GM19025 (cell line): ENCODE data around the gene LLGL2.

Source experiments
- ATAC-seq: cut with Tn5 transposase; IDR thresholded peaks from one replicate; pipeline ENCODE4 v1.9.1; 2021; ENCODE audit warnings: mild to moderate bottlenecking, low read depth, moderate library complexity; ENCODE audit not compliant: unreplicated experiment

LLGL2 gene

DNA sequence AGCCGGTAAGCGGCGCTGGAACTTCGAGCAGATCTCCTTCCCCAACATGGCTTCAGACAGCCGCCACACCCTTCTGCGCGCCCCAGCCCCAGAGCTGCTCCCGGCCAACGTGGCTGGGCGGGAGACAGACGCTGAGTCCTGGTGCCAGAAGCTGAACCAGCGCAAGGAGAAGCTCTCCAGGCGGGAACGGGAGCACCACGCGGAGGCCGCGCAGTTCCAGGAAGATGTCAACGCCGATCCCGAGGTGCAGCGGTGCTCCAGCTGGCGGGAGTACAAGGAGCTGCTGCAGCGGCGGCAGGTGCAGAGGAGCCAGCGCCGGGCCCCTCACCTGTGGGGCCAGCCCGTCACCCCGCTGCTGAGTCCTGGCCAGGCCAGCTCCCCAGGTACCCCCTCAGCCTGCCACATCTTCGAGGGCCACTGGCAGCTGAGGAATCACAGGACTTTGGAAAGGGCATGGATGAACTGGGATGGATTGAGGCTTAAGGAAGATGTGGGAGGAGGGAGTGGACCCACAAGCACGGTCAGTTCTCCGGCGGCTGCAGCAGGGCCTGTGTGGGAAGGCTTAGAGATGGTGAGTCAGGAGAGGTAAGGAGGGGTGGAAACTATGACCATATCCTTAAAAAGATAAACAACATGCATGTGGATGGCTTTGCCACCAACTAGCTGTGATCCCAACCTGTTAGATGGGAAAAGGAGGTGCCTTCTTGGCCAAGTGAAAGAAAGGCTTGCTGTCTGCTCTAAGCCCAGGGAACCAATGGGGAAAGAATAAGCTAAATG lies 3.4 kb upstream of the LLGL2 start:
- ATAC-seq = no peak

- ATAC-seq = no peak
These were observed 1.9 kb upstream of the LLGL2 start for GRCh38 chr17:75523647-75524046.

GRCh38 chr17:75524269-75524969 lies 1.1 kb upstream of the LLGL2 start:
- ATAC-seq = no peak

DNA sequence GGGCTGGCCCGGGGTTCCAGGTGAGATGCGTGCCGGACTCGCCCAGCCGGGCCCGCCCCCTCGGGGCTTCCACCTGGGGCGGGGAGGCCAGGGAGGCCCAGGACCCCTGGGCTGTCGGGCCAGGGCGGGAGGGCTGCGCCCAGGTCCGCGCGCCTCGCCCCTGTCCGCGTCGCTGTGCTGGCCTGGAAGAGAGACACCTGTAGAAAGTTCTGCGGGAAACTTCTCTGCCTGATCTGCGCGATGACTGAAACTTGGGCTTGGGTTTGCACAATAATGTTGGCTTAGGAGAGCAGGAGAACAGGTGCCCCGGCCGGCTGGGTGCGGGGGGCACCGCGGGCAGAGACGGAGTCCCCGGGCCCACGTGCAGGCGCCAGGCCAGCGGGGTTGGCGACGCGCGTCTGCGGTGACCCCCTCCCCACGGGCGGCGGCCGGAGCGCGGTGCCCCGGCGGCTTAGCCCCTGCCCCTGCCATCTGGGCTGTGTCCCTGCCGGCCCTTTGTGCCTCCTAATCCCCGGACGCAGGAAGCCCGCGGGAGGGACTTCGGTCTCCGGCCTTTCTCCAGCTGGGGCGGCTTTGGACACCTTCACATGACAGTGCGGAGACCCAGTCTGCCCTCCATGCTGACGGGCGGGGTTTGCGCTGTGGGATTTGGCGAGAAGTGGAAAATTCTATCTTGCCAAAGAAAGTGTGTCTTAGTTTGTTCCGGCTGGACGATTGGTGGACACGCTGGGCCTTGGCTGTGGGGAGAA lies 483 bp downstream of the LLGL2 start:
- no peak for ATAC-seq

DNA sequence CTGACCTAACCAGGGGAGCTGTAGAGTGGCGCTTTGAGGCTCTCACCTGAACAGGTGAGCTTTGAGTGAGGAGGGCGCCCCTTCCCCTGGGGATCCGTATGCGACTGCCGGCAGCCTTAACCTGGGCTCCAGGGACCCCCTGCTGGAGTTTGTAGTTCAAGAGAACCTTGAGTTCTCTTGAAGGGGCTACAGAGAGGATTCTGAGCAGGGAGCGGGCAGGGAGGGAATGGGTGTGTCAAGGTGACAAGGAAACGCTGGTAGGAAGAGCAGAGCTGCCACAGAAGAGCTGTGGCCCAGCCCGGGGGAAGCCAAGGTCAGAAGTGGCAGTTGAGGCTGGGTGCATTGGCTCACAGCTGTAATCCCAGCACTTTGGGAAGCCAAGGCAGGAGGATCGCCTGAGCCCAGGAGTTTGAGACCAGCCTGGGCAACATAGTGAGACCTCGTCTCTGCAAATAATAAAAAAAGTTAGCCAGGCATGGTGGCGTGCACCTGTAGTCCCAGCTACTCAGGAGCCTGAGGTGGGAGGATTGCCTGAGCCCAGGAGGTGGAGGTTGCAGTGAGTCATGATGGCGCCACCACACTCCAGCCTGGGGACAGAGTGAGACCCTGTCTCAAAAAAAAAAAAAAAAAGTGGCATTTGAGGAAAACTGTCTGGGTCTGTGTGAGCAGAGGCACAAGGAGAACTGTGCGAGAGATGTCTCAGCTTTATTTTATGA lies 1.2 kb downstream of the LLGL2 start:
- ATAC-seq = no peak

DNA sequence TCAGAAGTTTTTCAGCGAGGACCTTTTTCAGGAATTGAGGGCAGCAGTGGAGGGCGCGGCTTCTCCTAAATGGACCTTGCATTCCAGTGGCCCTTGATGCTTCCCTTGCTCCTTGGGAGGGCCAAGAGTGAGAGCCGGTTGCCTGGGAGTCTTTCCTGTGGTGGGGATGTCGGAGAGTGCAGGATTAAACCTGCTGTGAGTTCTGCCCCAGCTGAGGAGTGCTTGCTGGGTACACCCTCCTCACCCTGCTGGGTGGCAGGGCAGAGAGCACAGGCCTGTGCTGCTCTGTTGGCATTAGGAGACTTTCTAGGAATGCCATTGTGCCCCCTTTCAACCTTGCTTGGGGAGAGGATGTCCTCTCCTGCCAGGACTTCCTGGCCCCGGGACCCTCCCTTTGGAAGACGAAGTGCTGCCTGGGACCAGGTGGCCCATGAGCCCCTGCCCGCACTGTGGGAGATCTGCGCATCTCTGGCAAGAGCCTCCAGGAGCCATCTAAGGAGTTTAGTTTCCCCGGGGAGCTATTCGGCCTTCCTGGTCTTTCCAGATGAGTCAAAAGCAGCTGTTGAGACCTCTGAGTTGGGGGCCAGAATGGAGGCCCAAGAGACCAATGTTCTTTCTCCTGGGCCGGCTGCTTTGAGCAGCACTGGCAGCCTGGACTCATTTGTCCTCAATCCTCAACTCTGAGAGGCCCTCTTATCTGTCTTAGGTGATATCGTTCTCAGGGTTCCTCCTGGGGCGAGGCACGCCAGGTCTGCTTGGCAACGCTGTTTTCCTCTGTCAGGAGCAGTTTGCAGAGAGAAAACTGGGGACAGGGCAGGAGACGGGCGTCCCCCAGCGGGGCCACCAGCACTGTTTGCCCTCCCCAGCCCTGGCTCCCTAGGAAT lies 5.6 kb downstream of the LLGL2 start:
- ATAC-seq = no peak

GRCh38 chr17:75531721-75532072 lies 6.2 kb downstream of the LLGL2 start:
- no peak for ATAC-seq

DNA sequence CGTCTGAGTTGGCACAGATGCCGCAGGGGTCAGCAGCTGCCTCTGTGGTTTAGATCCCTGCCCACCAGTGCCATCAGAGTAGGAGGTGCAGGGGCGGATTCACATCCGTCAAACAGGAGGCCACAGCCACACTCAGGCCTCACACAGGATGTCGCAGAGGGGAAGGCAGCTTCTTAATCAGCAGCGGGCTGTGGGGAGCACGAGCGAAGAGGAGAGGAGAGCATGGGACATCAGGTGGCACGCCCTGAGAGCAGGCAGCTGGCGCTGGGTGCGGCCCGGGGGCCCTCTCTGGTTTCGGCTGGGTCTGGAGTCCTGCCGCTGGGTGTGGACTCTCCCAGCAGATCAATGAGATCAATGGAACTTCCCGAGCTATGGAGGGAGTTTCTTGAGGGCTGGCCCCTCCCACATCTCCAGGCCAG lies 9.6 kb downstream of the LLGL2 start:
- ATAC-seq = no peak

- no peak for ATAC-seq
These were observed 10.4 kb downstream of the LLGL2 start for GRCh38 chr17:75535871-75536270.

DNA sequence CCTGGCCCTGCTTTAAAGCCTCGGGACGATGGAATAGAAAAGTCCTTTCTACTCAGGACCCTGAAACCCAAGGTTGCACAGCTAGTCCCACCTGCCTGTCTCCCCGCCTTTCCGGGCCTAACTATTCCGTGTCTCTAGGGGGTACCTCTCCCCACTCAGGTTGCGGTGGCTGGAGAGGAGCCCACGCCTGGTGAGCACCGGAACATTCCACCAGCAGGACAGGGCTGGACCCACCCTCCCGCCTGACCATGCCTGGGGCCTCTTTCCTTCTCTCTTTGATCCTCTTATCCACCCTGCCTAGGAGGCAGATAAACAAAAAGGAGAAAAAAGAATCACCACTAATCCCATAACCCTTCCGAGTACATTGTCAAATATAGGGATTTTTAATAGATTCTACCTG lies 10.9 kb downstream of the LLGL2 start:
- ATAC-seq = no peak

DNA sequence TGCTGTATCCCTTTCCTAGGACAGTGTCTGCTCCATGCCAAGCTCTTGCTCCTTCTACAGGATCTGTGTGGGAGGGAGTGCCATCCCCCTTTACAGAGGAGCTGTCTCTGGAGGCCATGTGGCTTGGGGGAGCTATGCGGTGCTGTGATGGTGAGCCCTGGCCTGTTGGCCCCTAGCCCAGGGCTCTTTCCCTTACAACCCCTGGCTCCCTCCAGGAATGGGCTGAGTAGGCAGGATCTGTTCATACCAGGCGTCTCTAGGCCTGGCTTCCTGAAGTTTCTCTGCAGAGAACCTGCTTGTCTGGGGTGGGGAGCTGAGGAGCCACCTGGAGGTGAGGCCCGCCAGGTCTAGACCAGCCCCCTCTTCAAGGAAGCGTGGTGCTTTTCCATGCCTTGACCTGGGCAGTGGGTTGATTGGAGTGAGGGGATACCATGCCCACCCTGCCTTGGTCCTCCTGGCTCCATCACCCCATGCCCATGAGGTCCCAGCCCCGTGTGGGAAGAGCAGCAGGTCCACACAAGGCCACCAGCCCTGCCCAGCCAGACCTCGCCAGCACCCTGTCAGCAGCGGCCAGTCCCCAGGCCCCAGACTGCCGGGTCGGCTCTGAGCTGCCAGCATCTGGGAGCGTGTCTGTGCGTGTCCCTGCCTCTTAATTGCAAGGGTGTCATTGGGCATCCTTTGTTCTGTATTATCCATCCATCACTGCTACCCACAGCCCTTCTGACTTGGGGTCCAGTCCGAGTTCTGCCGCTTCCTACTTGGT lies 14.7 kb downstream of the LLGL2 start:
- ATAC-seq = no peak

GRCh38 chr17:75540923-75541503 lies 15.5 kb downstream of the LLGL2 start:
- no peak for ATAC-seq

- ATAC-seq = no peak
These were observed 16.7 kb downstream of the LLGL2 start for GRCh38 chr17:75542229-75542628.

GRCh38 chr17:75542728-75543336 lies 17.3 kb downstream of the LLGL2 start:
- ATAC-seq = no peak

- ATAC-seq = no peak
These were observed 18.8 kb downstream of the LLGL2 start for GRCh38 chr17:75544250-75544649.

- ATAC-seq = no peak
These were observed 20.7 kb downstream of the LLGL2 start for GRCh38 chr17:75546181-75546580.

GRCh38 chr17:75547091-75547490 lies 21.6 kb downstream of the LLGL2 start:
- ATAC-seq = no peak

- ATAC-seq = no peak
These were observed 23.3 kb downstream of the LLGL2 start for GRCh38 chr17:75548813-75549212.
